ENCODE data around the gene BBS12.
A peak's percentile ranks its signal among the peaks of the same experiment; 100 is the strongest.

The BBS12 gene

DNA sequence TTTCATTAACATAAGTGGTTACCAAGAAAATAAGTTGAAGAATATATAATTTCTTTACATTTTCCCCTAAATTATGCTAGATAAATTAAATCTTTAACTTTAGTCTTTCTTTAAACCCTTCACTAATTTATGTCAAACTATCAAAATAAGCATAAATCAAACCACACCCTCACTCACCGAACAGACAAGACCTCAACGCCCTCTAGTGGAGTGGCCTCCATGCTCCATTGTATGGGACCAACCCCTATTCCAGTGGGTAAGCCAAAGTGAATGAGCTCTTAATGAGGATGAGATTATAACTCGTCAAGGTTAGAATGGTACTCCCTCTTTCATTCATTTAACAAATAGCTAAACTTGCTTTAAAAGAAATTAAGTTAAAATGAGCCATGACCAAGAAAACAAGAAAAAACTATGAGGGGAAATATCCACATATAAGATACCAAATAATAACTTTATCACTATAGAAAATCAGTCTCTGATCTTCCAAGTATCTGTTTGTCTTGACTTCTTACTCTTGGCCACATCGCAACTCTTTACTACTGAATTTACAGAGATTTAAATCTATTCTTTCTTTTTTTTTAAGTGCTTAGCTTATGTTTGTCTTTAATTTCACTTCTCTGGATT is 15.6 kb upstream of the BBS12 start:
- peak; percentile 65 for DNase-seq

DNA sequence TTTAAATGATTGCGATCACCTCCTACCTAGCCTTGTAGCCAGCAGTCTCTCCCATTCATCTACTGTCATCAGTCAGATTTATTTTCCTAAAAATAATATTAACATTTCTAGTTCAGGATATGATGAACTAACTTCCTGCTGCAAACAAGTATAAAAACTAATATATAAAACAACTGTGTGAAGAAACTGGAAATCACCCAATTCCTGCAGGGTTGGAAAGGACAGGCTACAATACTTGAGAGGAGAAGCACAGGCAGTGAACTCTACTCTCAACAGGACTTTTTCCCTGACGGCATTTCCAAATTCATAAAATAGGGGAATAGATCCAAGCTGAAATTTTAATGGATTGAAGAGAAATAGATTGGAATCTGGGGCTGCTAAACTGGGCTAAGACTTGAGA is 14.2 kb upstream of the BBS12 start:
- no peak for DNase-seq

DNA sequence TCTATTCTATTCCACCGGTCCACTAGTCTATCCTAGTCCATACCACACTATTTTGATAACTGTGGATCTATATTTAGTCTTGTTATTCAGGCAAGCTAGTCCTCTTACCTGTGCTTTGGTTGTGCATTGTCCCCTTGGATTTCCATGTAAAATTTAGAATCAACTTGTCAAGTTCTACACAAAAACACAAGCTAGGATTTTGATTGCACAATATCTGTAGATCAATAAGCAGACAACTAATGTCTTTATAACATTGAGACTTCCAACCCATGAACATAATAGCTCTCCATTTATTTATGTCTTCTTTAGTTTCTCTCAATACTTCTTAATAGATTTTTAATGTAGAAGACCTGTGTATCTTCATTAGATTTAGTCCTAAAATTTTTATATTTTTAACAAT is 10.2 kb upstream of the BBS12 start:
- DNase-seq: no peak

DNA sequence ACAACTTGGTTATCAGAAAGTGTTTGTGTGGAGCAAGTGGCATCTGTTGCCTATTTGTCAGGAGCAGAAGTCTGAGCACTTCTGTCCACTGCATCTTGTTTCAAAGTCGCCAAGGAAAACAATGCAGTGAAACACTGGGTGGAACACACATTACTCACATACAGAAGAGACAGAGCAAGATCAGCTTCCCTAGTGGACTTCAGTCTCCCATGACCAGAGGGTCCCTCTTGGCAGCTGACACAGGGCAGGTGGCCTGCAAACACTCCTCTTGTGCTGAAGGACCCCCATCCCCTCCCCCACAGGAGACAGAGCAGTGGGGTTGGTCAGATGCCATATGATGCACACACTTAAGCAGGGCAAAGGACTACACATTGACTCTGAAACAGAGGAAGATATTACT is 3.6 kb upstream of the BBS12 start:
- no peak for DNase-seq

DNA sequence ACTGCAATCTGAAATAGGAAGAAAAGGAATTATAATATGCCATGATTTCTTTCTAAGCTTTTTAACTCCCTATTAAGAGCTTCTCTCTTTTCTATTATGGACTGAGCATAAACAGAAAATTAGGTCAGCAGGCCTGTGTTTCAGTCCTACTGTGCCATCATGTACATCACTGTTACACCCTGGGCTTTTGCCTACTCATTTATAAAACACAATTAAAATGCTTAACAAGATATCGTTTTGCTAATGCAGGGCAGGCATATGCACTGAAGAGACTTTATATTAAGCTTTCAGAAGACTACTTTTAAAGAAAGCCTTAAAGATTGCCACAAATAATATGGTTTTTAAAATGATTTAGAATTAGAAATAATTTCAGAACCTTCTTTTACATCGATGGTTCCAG is 828 bp upstream of the BBS12 start:
- no peak for DNase-seq

DNA sequence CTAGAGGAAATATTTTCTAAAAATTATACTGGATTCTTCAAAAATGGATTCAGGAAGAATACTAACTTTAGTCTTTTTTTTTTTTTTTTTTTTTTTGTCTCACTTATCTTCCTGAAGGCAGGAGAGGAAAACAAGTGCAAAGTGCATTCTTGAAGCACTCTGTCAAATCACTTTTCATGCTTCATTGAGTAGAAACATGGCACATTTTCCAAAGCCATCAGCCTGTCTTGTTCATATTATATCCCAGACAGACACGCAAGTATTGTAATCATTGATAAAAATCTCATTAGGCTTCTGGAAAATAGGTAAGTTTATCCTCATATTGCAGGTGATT is 1.2 kb downstream of the BBS12 start:
- DNase-seq: no peak

DNA sequence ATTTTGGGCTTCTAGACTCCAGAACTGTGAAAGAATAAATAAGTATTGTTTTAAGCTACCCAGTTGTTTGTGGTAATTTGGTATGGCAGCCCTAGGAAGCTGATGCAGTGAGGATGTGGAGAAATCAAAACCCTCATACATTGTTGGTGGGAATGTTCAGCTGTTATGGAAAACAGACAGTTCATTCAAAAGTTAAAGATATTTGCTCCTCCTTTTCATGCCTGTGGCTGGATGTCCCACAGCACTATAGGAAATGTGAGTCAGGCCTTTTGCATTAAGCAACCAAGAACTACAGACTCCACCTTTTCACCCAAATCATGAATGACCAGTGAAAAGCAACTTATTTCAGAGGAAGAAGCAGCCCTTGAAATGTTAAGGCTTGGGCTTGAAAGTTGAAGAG is 6.7 kb downstream of the BBS12 start:
- DNase-seq: peak; percentile 90

DNA sequence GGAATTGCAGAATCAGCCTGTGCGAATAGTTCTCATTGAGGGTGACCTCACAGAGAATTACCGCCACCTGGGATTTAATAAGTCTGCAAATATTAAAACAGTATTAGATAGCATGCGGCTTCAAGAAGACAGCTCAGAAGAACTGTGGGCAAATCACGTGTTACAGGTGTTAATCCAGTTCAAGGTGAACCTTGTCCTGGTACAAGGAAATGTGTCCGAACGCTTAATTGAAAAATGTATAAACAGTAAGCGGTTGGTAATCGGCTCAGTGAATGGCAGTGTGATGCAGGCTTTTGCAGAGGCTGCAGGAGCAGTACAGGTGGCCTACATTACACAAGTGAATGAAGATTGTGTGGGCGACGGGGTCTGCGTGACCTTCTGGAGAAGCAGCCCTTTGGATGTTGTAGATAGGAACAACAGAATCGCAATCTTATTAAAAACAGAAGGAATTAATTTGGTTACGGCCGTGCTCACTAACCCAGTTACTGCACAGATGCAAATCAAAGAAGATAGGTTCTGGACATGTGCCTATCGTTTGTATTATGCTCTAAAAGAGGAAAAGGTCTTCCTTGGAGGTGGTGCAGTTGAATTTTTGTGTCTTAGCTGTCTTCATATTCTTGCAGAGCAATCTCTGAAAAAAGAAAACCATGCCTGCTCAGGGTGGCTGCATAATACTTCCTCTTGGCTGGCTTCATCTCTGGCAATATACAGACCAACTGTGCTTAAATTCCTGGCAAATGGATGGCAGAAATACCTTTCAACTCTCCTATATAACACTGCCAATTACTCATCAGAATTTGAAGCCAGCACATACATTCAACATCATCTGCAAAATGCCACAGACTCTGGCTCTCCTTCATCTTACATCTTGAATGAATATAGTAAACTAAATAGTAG is 10.7 kb downstream of the BBS12 start:
- no peak for DNase-seq

DNA sequence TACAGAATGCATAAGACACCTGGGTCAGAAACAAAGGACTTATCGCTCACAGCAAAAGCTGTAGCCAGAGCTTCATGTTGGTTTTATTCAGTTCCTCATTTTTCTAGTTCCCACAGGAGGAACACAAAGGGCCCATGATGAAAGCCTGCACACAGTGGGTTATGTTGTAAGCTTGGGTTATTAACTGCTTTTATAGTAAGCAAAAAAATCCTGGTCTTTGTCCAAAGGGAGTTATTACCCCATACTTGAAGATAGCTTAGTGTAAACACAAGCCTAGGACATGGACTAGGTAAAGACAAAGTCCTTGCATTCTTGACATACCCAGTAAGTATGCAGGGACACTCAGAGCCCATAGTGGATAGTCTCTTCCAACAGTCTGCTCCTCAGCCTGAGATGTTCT is 11.7 kb downstream of the BBS12 start:
- DNase-seq: peak; percentile 78

DNA sequence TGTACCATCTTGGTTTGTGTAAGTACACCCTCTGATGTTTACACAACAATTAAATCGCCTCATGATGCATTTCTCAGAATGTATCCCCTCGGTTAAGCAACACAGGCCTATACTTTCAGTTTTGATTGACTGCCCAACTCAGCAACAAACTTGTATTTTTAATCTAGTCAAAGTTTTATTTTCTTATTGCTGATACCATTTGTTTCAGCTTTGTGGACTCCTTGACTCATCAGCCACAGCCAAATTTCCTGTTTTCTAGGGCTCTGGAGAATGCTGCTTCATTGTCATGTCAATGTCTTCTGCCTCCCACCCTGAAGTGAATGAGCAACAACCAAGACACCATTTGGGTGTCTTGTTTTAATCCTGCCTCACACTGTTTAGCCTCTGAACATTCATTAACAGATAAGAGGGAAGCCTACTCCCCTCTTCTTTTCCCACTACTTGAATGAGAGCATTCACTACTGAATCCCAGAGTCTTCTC is 14.0 kb downstream of the BBS12 start:
- peak; percentile 46 for DNase-seq

DNA sequence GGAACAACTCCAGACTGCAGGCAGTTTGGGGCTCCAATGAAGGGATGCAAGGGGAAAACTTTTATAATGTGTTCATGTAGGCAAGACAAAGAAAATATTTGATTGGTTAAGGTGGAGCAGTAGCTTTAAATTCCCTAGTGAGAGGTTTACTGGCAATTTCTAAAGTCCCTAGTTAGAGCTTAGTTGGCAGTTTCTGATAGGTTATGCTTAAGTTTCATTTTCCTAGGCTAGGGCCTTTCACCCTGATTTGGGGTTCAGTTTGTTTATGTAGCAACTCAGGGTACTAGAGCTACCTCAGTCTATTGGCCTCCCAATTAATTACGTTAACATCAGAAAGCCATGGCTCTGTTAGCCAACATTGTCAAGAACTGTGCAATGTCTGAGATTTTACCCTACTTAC is 14.6 kb downstream of the BBS12 start:
- DNase-seq: no peak

DNA sequence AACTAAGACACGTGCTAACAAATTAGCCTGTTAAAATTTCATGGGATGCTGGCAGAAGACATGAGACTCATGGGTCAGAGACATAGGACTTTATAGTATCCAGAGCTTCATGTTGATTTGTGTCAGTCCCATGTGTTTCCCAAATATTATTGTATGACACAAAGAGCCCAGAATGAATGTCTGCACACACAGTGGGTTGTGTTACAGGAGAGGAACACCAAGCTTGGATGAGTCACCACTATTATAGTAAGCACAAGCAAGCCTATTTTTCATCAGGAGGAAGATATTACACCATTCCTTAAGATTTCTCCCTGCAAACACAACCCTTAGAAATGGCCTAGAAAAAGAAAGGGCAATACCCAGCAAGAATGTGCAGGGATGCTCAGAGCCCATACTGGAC is 15.4 kb downstream of the BBS12 start:
- peak; percentile 84 for DNase-seq

DNA sequence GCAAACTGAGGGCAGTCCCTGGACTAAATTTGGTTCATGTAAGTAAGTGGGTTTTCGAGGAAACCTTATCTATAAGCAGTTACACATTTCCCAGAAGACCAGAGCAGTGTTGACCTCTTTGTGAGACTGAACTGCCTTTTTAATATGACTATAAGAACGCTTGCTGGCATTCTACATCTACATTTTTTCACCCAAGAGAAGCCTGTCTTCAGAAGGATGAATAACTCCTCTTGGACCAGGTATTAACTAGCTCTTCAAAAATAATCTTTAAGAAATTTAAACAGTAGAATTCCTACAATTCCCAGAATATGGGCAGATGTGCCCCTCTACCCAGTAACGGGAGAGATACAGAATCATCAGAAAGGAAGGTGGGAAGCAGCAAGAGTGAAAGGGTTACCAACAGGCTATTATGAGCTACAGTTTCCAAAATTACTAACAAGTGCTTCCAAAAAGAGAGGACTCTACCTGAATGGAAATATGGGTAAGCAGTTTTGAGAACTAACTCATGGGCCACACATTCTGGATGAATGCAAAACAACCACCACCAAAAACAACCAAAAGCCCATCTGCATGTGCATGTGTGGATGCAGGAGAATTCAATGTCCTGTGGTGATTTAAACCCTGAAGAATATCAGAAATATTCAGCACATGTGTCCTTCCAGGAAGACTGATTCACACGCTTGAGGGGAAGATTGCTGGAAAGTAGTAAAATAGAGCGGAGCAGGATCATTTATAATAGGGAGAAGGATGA is 17.4 kb downstream of the BBS12 start:
- DNase-seq: no peak

DNA sequence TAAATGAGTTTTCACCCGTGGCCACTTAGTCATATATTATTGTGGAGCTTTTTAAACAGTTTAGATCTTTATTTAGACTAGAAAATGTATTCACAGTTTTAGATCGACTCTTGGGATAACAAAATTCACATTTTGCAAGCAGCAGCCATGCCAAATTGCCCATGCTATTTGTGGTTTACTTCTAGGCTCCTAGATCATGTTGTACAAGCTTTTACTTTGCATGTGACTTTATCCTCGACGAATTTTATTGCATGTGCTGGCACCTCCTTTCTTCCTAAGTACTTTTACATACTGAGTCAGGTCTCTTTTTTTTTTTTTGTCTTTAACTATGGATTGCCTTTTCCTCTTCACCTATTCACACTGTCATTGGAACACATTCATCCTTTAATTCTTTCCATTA is 23.2 kb downstream of the BBS12 start:
- DNase-seq: peak; percentile 41

DNA sequence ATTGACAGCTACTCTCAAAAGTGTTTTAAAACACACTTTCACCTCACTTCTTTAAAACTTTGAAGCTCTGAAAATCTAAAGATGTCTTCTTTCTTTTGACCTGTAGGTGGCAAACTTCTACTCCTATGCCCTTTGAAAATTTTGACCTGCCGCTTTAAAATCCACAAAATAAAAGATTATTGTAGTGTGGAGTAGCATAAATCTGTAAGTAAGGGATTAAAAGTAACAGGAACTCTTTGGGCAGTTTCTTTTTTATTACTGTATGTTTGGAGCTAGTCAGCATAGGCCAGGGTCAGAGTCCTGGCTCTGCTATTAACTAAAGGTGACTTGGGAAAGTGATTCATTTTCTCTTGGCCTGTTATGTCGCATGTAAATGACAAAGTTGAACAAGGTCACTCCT is 25.5 kb downstream of the BBS12 start:
- DNase-seq: peak; percentile 52

DNA sequence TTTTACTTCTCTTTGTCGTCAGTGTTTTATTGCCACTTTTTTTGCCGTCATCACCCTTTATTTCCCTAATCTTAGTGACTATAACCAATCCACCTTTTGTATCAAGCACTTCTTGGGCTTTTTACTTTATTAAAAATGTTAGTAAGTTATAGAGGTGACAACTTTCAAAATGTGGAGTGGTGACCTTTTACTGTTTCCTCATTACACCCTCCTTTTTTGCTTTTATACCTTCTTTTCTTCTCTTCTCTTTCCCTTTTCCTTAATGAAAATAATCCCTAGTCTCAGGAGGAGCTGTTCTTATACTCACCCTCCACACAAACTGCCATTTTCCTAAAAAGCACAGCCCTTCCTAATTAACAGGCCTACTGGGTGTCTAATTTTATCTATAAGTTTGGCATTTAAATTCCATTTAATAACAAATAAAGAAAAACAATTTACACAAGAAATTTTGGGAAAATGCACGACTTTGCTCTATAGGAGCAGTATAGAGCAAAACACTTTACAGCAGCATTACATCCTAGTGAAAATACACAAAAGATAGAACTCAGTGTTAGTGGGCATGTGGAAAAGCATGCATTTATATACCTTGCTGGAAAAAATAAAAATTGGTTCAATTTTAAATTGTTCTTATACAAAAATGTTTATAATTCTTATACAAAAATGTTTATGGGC is 27.3 kb downstream of the BBS12 start:
- no peak for DNase-seq

DNA sequence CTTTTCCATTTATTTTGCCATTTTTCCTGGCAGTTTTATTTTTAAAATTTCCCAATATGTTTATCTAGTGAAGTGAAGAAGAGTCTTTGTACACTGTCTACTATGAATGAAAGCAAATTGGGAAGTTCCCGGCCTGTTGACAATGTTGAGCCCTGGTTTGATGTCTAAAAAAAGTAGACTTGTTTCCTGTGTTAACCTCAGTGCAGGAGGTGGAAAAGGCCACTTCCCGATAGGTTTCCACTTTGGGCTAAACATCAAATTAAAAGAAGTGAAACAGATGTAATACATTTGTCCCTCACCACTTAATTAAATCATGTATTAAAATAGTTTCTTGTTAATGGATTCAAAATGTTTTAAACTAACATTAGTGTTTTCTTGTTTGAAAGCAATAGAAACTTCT is 30.0 kb downstream of the BBS12 start:
- DNase-seq: no peak

DNA sequence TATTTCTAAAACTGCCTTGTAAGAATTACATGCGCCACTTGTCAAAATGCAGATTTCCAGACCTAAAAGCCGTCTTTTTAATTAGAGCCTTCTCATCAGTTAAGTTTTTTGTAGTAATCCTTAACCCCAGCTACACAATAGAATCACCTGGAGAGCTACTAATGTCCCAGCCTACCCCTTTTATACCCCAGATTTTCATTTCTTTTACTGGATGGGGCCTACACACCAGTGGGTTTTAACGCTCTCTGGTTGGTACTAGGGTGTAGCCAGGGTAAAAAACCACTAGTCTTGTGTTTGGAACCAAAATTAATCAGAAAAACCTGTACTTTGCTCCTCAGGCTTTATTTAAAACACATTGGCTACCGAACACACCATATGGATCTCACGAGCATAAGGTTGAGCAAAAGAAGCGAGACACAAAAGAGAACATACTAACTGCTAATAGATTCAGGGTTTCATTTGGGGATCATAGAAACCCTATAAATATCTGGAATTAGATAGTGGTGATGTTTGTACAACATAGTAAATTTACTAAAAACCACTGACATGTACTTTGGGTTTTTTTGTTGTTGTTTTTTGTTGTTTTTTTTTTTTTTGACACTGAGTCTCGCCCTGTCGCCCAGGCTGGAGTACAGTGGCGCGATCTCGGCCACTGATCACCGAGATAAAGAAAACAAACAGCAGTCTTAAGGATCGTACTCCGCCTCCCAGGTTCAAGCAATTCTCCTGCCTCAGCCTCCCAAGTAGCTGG is 30.6 kb downstream of the BBS12 start:
- peak; percentile 49 for DNase-seq

DNA sequence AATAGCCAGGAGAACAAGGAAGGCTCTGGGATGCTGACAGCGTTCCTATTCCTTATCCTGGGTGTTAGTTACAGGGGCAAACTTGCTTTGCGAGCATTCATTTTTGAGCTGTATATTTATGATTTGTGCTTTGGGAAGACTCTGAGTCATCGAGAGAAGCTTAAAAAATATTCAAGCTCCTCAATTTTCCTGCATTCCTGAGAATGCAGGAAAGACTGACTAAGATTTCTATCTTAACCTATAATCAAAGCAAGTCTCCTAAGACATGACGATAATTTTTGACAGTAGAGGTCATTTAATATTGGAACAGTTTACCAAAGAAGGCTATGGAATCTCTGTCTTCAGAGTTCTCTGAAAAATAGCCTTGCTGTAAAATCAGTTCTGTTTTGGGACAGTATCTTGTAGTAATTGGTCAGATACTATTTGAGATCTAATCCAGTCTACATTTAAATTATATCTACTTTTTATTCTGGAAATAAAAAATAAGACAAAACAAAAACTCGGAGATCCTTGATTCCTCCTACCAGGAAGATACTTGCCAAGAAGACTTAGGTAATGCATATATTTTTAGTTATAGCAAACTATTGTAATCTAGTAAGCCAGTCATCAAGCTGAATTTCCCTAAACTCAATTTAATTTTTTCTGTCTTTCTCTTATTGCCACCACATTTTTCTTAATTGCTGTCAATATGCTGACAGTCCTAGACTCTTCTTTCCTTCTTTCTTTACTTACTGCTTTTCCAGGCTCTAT is 31.7 kb downstream of the BBS12 start:
- peak; percentile 95 for DNase-seq

DNA sequence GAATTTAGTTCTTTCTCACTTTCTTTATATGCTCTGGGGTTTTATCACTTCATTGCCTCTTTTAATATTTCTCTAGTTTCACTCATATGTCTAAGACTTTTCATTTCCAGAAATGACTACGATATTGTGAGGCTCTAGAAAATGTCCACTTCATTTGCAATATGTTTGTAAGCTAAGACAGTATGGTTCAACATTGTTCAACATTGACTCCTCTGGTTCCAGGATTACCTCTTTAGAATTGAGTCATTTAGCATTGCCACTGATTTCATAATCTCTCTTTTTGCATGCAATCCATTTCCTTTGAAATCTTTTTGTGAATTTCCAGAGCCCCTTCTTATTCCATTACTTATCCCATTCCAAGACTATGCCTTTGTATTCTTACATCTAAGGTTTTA is 32.3 kb downstream of the BBS12 start:
- peak; percentile 93 for DNase-seq

DNA sequence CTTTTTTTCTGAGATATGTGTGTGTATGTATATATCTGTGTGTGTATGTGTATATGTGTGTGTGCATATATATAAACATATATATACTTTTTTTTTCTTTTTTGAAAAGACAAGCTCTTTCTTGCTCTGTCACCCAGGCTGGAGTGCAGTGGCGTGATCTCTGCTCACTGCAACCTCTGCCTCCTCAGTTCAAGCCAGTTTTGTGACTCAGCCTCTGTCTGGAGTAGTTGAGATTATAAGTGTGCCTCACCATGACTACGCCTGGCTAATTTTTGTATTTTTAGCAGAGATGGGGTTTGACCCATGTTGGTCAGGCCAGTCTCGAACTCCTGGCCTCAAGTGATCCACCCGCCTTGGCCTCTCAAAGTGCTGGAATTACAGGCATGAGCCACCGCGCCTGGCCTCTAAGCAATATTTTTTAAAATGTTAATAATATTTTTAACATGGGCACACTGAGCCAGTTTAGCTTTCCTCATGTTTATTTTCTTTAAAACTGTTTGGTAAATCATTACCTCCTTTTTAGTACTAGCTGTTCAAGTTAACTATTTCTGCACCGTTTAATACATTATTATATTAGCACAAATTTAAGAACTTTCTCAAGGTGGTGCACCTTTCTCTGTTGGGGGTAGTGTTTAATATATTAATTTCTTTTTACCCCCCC is 33.3 kb downstream of the BBS12 start:
- DNase-seq: peak; percentile 94

Measured in fibroblast of skin of right biceps (primary cell).